Coronary artery (tissue), 2 donors: Measurements from ENCODE around the gene CLNK.

Experiments used
- DNase-seq: peaks from one replicate; pipeline ENCODE4 v3.0.0-alpha.2; 2017; ENCODE audit warnings: low spot score
- H3K27ac ChIP-seq, 2 donors: fragments of 200-600 bp; sonication (generic); one replicate each; pipeline ENCODE4 v1.5.1; 2016 to 2019
- H3K4me3 ChIP-seq: fragments of 200-600 bp; sonication (generic); 2 replicates; pipeline ENCODE4 v1.5.1; 2016; ENCODE audit warnings: mild to moderate bottlenecking, moderate library complexity
- CTCF ChIP-seq: fragments of 200-600 bp; sonication (generic); IDR thresholded peaks from one replicate; pipeline ENCODE4 v1.5.1; 2019; ENCODE audit warnings: antibody characterized with exemption

The CLNK gene

DNA sequence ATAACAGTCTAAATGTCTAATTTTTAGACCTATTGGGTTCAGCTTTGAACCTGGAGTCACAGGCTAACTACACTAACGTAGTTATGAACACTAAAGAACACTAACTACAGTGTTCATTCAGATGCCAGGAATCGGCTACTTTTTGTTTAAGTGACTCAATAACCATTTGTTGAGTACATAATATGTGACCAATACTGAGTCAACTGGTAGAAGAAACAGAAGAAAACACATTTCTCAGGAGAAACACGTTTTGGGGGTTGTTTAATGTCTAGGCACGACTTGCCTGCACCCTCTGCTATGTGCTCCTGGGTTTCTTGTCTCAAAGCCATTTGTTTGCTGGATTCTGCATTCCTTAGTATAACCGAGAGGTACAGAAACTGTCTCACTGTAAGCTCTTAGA lies 18.6 kb upstream of the CLNK start:
- Histone ChIP-seq H3K27ac (no peak overlapping the region), H3K4me3 (no peak overlapping the region)
- TF ChIP-seq CTCF = no peak
- DNase-seq = no peak

GRCh38 chr4:10701702-10702460 lies 17.3 kb upstream of the CLNK start:
- H3K27ac ChIP-seq = no peak overlapping the region
- no peak overlapping the region for H3K4me3 ChIP-seq
- no peak for DNase-seq
- TF ChIP-seq CTCF = no peak

DNA sequence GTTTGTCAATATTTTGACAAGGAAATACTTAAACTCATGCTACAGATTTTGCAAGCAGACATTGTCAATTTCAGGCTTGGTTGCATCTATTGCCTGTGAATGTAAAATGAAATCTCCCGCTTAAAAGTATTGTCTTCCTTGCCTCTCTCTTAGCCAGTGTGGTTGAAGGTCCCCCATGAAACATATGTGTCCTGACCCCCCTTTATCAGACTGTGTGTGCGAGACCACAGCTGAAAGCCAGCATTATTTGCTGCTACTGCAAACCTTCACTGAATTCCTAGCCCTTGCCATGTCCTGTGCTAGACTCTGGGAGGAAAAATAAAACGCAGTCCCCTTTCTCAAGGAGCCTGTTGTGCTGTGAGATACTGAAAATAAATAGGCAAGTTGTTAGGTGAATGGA lies 16.6 kb upstream of the CLNK start:
- DNase-seq = no peak
- TF ChIP-seq CTCF = no peak
- Histone ChIP-seq H3K4me3 (no peak overlapping the region), H3K27ac (no peak overlapping the region)

DNA sequence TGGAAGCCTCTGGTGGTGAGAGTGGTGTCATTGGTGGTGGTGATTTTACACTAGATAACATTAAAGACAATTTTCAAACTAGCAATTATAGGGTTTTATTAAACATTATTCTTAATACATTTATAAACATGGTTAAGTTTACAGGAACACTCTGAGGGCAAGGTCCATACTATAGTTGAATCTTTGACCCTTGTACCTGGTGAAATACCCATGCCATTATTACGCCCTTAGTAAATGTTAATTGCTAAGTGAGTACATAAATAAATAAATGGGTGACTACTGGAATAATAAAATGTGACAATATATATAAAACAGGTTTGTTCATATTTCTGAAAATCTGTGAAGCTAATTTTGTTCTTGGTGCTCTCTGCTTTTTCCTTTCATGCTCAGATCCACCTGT lies 13.6 kb upstream of the CLNK start:
- no peak for TF ChIP-seq CTCF
- Histone ChIP-seq H3K4me3 (no peak overlapping the region), H3K27ac (no peak overlapping the region)
- no peak for DNase-seq

DNA sequence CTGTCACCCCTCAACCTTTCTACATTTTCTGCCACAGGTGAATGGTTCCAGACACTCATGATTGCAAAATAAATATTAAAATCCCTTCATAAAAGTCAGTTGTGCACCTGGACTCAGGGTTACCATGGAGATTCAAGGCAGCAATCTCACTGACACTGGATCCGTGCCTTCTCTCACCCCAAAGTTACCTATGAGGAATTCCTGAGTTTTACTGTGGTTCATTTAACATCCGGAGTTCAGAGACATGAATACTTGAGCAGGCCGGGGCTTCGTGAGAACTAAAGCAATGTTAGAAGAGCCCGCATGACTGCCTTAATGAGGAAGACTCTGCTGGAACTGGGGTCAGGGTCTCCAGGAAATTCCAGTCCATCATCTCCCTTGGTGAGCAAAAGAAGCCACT lies 12.5 kb upstream of the CLNK start:
- H3K27ac ChIP-seq = no peak overlapping the region
- no peak for TF ChIP-seq CTCF
- DNase-seq = no peak
- no peak overlapping the region for H3K4me3 ChIP-seq

GRCh38 chr4:10696253-10696652 lies 11.7 kb upstream of the CLNK start:
- TF ChIP-seq CTCF = no peak
- H3K4me3 ChIP-seq = no peak overlapping the region
- no peak for DNase-seq
- no peak overlapping the region for H3K27ac ChIP-seq

- TF ChIP-seq CTCF = no peak
- H3K27ac ChIP-seq = no peak overlapping the region
- DNase-seq = no peak
- H3K4me3 ChIP-seq = no peak overlapping the region
Measured at GRCh38 chr4:10694828-10695209, 10.3 kb upstream of the CLNK start.
